HEK293 (cell line): Measurements from ENCODE around the gene CFAP45.

ENCODE experiments used
- BCL11A ChIP-seq: fragments of 450-650 bp; formaldehyde crosslinking; IDR thresholded peaks from 2 replicates; pipeline ENCODE4 v1.5.1; 2016; ENCODE audit warnings: low read depth, missing biosample characterization, missing genetic modification characterization
- EGR2 ChIP-seq: fragments of 450-650 bp; formaldehyde crosslinking; IDR thresholded peaks from 2 replicates; pipeline ENCODE4 v1.5.1; 2016; ENCODE audit warnings: low read depth, missing biosample characterization, missing genetic modification characterization
- MZF1 ChIP-seq: fragments of 450-650 bp; formaldehyde crosslinking; IDR thresholded peaks from 2 replicates; pipeline ENCODE4 v1.5.1; 2017; ENCODE audit warnings: missing biosample characterization, missing genetic modification characterization, borderline replicate concordance
- ZBTB20 ChIP-seq: fragments of 450-650 bp; formaldehyde crosslinking; IDR thresholded peaks from 2 replicates; pipeline ENCODE4 v1.5.1; 2016; ENCODE audit warnings: missing biosample characterization, missing genetic modification characterization
- ZIC2 ChIP-seq: fragments of 450-650 bp; formaldehyde crosslinking; IDR thresholded peaks from 2 replicates; pipeline ENCODE4 v1.5.1; 2016; ENCODE audit warnings: missing biosample characterization, missing genetic modification characterization
- ZNF10 ChIP-seq: fragments of 450-650 bp; formaldehyde crosslinking; IDR thresholded peaks from 2 replicates; pipeline ENCODE4 v1.5.1; 2017; ENCODE audit warnings: missing biosample characterization, missing genetic modification characterization
- ZNF155 ChIP-seq: fragments of 450-650 bp; formaldehyde crosslinking; IDR thresholded peaks from 2 replicates; pipeline ENCODE4 v1.5.1; 2016; ENCODE audit warnings: missing biosample characterization, missing genetic modification characterization
- ZNF16 ChIP-seq: fragments of 450-650 bp; formaldehyde crosslinking; IDR thresholded peaks from 2 replicates; pipeline ENCODE4 v1.5.1; 2016; ENCODE audit warnings: low read depth, missing biosample characterization, missing genetic modification characterization
- ZNF24 ChIP-seq: fragments of 450-650 bp; formaldehyde crosslinking; IDR thresholded peaks from 2 replicates; pipeline ENCODE4 v1.5.1; 2016; ENCODE audit warnings: missing biosample characterization, missing genetic modification characterization
- ZNF292 ChIP-seq: fragments of 450-650 bp; formaldehyde crosslinking; IDR thresholded peaks from 2 replicates; pipeline ENCODE4 v1.5.1; 2016; ENCODE audit warnings: low read depth, missing biosample characterization, missing genetic modification characterization, borderline replicate concordance
- ZNF311 ChIP-seq: fragments of 450-650 bp; formaldehyde crosslinking; IDR thresholded peaks from 2 replicates; pipeline ENCODE4 v1.5.1; 2017; ENCODE audit warnings: missing biosample characterization, missing genetic modification characterization, borderline replicate concordance
- ZNF501 ChIP-seq: fragments of 450-650 bp; formaldehyde crosslinking; IDR thresholded peaks from 2 replicates; pipeline ENCODE4 v1.5.1; 2016; ENCODE audit warnings: missing biosample characterization, missing genetic modification characterization
- ZNF513 ChIP-seq: fragments of 450-650 bp; IDR thresholded peaks from 2 replicates; pipeline ENCODE4 v1.5.1; 2018; ENCODE audit warnings: missing biosample characterization, missing genetic modification characterization
- ZNF521 ChIP-seq: fragments of 450-650 bp; formaldehyde crosslinking; IDR thresholded peaks from 2 replicates; pipeline ENCODE4 v1.5.1; 2017; ENCODE audit warnings: missing biosample characterization, mild to moderate bottlenecking, missing genetic modification characterization
- ZNF585B ChIP-seq: fragments of 450-650 bp; formaldehyde crosslinking; IDR thresholded peaks from 2 replicates; pipeline ENCODE4 v1.5.1; 2016; ENCODE audit warnings: missing biosample characterization, missing genetic modification characterization
- ZNF596 ChIP-seq: fragments of 450-650 bp; IDR thresholded peaks from 2 replicates; pipeline ENCODE4 v1.5.0; 2018; ENCODE audit warnings: missing biosample characterization, mild to moderate bottlenecking, missing genetic modification characterization, moderate library complexity
- ZNF670 ChIP-seq: fragments of 450-650 bp; formaldehyde crosslinking; IDR thresholded peaks from 2 replicates; pipeline ENCODE4 v1.5.1; 2016; ENCODE audit warnings: missing biosample characterization, missing genetic modification characterization, low read depth
- ZNF701 ChIP-seq: fragments of 450-650 bp; formaldehyde crosslinking; IDR thresholded peaks from 2 replicates; pipeline ENCODE4 v1.5.1; 2016; ENCODE audit warnings: missing biosample characterization, missing genetic modification characterization
- ZNF791 ChIP-seq: fragments of 450-650 bp; formaldehyde crosslinking; IDR thresholded peaks from 2 replicates; pipeline ENCODE4 v1.5.1; 2016; ENCODE audit warnings: missing biosample characterization, missing genetic modification characterization
- ZNF830 ChIP-seq: fragments of 450-650 bp; IDR thresholded peaks from 2 replicates; pipeline ENCODE4 v1.5.0; 2018; ENCODE audit warnings: missing biosample characterization, missing genetic modification characterization, low read depth, mild to moderate bottlenecking, moderate library complexity
- ZSCAN30 ChIP-seq: fragments of 450-650 bp; IDR thresholded peaks from 2 replicates; pipeline ENCODE4 v1.5.1; 2018; ENCODE audit warnings: missing biosample characterization, mild to moderate bottlenecking, missing genetic modification characterization, moderate library complexity
- TF ChIP-seq, protein P1 (sequence below): fragments of 450-650 bp; formaldehyde crosslinking; IDR thresholded peaks from 2 replicates; pipeline ENCODE4 v1.5.1; 2016; ENCODE audit warnings: missing biosample characterization, missing genetic modification characterization, borderline replicate concordance
- TF ChIP-seq, protein P2 (sequence below): fragments of 450-650 bp; formaldehyde crosslinking; IDR thresholded peaks from 2 replicates; pipeline ENCODE4 v1.5.0; 2017; ENCODE audit warnings: missing biosample characterization, missing genetic modification characterization, borderline replicate concordance
- TF ChIP-seq, protein P3 (sequence below): fragments of 450-650 bp; formaldehyde crosslinking; IDR thresholded peaks from 2 replicates; pipeline ENCODE4 v1.5.1; 2016; ENCODE audit warnings: missing biosample characterization, missing genetic modification characterization
- TF ChIP-seq, protein P4 (sequence below): fragments of 450-650 bp; formaldehyde crosslinking; IDR thresholded peaks from 2 replicates; pipeline ENCODE4 v1.5.1; 2016; ENCODE audit warnings: missing biosample characterization, missing genetic modification characterization

CFAP45 gene

GRCh38 chr1:159924791-159925718 lies 25.1 kb upstream of the CFAP45 start, which contains the start of gene TAGLN2 (continued):
- TF ChIP-seq, protein P1, sequence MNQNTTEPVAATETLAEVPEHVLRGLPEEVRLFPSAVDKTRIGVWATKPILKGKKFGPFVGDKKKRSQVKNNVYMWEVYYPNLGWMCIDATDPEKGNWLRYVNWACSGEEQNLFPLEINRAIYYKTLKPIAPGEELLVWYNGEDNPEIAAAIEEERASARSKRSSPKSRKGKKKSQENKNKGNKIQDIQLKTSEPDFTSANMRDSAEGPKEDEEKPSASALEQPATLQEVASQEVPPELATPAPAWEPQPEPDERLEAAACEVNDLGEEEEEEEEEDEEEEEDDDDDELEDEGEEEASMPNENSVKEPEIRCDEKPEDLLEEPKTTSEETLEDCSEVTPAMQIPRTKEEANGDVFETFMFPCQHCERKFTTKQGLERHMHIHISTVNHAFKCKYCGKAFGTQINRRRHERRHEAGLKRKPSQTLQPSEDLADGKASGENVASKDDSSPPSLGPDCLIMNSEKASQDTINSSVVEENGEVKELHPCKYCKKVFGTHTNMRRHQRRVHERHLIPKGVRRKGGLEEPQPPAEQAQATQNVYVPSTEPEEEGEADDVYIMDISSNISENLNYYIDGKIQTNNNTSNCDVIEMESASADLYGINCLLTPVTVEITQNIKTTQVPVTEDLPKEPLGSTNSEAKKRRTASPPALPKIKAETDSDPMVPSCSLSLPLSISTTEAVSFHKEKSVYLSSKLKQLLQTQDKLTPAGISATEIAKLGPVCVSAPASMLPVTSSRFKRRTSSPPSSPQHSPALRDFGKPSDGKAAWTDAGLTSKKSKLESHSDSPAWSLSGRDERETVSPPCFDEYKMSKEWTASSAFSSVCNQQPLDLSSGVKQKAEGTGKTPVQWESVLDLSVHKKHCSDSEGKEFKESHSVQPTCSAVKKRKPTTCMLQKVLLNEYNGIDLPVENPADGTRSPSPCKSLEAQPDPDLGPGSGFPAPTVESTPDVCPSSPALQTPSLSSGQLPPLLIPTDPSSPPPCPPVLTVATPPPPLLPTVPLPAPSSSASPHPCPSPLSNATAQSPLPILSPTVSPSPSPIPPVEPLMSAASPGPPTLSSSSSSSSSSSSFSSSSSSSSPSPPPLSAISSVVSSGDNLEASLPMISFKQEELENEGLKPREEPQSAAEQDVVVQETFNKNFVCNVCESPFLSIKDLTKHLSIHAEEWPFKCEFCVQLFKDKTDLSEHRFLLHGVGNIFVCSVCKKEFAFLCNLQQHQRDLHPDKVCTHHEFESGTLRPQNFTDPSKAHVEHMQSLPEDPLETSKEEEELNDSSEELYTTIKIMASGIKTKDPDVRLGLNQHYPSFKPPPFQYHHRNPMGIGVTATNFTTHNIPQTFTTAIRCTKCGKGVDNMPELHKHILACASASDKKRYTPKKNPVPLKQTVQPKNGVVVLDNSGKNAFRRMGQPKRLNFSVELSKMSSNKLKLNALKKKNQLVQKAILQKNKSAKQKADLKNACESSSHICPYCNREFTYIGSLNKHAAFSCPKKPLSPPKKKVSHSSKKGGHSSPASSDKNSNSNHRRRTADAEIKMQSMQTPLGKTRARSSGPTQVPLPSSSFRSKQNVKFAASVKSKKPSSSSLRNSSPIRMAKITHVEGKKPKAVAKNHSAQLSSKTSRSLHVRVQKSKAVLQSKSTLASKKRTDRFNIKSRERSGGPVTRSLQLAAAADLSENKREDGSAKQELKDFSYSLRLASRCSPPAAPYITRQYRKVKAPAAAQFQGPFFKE = no peak
- no peak for TF ChIP-seq ZNF701
- TF ChIP-seq, protein P2, sequence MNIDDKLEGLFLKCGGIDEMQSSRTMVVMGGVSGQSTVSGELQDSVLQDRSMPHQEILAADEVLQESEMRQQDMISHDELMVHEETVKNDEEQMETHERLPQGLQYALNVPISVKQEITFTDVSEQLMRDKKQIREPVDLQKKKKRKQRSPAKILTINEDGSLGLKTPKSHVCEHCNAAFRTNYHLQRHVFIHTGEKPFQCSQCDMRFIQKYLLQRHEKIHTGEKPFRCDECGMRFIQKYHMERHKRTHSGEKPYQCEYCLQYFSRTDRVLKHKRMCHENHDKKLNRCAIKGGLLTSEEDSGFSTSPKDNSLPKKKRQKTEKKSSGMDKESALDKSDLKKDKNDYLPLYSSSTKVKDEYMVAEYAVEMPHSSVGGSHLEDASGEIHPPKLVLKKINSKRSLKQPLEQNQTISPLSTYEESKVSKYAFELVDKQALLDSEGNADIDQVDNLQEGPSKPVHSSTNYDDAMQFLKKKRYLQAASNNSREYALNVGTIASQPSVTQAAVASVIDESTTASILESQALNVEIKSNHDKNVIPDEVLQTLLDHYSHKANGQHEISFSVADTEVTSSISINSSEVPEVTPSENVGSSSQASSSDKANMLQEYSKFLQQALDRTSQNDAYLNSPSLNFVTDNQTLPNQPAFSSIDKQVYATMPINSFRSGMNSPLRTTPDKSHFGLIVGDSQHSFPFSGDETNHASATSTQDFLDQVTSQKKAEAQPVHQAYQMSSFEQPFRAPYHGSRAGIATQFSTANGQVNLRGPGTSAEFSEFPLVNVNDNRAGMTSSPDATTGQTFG = no peak
- TF ChIP-seq ZIC2 (tag by site-specific recombination) = peak; percentile 9; the same call in 1 of the 2 replicates
- peak; percentile 6; the same call in 1 of the 2 replicates for TF ChIP-seq BCL11A (tag by site-specific recombination)
- TF ChIP-seq ZNF513 (tag by site-specific recombination) = no peak
- no peak for TF ChIP-seq ZNF670 (tag by site-specific recombination)
- TF ChIP-seq ZNF24 (tag by site-specific recombination) = no peak
- no peak; the same call in 1 of the 2 replicates for TF ChIP-seq EGR2 (tag by site-specific recombination)
- TF ChIP-seq, protein P3, sequence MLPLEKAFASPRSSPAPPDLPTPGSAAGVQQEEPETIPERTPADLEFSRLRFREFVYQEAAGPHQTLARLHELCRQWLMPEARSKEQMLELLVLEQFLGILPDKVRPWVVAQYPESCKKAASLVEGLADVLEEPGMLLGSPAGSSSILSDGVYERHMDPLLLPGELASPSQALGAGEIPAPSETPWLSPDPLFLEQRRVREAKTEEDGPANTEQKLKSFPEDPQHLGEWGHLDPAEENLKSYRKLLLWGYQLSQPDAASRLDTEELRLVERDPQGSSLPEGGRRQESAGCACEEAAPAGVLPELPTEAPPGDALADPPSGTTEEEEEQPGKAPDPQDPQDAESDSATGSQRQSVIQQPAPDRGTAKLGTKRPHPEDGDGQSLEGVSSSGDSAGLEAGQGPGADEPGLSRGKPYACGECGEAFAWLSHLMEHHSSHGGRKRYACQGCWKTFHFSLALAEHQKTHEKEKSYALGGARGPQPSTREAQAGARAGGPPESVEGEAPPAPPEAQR (tag by site-specific recombination) = no peak
- no peak for TF ChIP-seq ZNF585B
- 0 out of 2 replicates have a peak, but pooled peaks have one; percentile 22 for TF ChIP-seq ZSCAN30 (tag by site-specific recombination)
- no peak for TF ChIP-seq ZNF311 (tag by site-specific recombination)
- TF ChIP-seq, protein P4, sequence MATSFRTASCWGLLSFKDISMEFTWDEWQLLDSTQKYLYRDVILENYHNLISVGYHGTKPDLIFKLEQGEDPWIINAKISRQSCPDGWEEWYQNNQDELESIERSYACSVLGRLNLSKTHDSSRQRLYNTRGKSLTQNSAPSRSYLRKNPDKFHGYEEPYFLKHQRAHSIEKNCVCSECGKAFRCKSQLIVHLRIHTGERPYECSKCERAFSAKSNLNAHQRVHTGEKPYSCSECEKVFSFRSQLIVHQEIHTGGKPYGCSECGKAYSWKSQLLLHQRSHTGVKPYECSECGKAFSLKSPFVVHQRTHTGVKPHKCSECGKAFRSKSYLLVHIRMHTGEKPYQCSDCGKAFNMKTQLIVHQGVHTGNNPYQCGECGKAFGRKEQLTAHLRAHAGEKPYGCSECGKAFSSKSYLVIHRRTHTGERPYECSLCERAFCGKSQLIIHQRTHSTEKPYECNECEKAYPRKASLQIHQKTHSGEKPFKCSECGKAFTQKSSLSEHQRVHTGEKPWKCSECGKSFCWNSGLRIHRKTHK (tag by site-specific recombination) = no peak
- TF ChIP-seq ZBTB20 (tag by site-specific recombination) = no peak; the same call in 1 of the 2 replicates
- TF ChIP-seq ZNF521 = no peak
- TF ChIP-seq ZNF292 (tag by site-specific recombination) = no peak
- no peak for TF ChIP-seq ZNF596 (tag by site-specific recombination)
- TF ChIP-seq ZNF16 = no peak
- TF ChIP-seq ZNF830 (tag by site-specific recombination) = no peak
- TF ChIP-seq ZNF155 = no peak
- no peak for TF ChIP-seq MZF1 (tag by site-specific recombination)
- peak; percentile 94; the same call in 1 of the 2 replicates for TF ChIP-seq ZNF501
- no peak for TF ChIP-seq ZNF791 (tag by site-specific recombination)
- no peak for TF ChIP-seq ZNF10 (tag by site-specific recombination)
